Measurements from ENCODE around the gene GSS.
A peak's percentile ranks its signal among the peaks of the same experiment; 100 is the strongest.
"Not testable (repeated sequence)": the region's sequence is repeated elsewhere in the genome, so short reads cannot be mapped to it uniquely, and the experiment has no call there.

The GSS gene

DNA sequence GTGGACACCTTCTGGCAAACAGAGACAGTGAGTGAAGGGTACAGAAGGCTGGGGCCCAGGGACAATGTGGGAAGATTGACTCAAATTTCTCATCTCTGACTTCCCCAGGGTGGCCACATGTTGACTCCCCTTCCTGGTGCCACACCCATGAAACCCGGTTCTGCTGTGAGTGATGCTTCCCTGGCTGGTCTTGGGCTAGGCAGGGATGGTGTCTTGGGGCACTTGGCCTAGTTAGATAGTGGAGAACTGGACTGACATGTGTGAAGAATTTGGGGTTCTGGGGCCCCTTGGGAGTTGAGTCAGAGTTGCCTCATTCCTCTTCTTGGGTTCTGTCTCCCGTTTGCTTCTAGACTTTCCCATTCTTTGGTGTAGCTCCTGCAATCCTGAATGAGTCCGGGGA, 34.2 kb downstream of the GSS start:
- DNase-seq, result no peak
- intact Hi-C loops (cut with DNase I), result no loop called here

DNA sequence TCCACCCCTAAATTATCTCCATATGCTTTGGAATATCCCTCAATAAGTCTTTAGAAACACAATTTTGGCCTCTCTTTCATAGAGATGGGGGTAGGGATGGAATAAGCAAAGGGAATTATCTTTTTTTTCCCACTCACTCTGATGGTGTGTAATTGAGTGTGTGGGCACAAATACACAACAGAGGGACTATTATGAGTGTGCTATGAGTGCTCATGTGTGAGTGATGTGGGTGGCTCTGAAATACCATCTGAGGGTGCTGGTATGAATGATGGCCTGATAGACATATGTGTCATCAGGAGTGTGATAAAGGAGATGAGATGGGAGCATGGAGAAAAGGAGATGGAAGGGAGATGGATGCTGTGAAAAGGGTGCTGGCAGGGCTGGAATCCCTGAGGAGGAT, 35.6 kb downstream of the GSS start:
- DNase-seq, result no peak
- intact Hi-C loops (cut with DNase I), result no loop called here

- intact Hi-C loops (cut with DNase I), result no loop called here
- no peak for DNase-seq
These were observed 38.7 kb downstream of the GSS start for GRCh38 chr20:34916774-34917354.

GRCh38 chr20:34915749-34916455, 39.7 kb downstream of the GSS start:
- no peak for DNase-seq
- intact Hi-C loops (cut with DNase I), result no loop called here

DNA sequence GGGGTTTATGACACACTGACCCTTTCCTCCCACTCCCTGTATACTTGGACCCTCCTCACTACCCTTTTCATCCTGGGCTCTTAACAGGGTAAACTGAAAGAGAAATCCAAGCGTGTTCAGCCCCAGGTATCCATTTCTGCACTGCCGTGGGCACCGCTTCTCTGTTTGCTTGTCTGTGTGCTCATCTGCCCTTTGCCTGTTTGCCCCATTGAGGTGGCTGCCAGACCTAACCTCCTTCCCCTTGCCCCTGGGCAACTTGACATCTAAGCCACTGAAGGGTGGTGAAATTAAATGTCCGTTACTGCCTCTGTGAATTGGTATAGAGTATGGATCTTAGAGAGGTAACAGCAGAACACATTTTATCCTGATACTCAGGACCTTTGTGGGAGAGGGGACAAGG, 40.5 kb downstream of the GSS start:
- intact Hi-C loops (cut with DNase I), result no loop called here
- no peak for DNase-seq

DNA sequence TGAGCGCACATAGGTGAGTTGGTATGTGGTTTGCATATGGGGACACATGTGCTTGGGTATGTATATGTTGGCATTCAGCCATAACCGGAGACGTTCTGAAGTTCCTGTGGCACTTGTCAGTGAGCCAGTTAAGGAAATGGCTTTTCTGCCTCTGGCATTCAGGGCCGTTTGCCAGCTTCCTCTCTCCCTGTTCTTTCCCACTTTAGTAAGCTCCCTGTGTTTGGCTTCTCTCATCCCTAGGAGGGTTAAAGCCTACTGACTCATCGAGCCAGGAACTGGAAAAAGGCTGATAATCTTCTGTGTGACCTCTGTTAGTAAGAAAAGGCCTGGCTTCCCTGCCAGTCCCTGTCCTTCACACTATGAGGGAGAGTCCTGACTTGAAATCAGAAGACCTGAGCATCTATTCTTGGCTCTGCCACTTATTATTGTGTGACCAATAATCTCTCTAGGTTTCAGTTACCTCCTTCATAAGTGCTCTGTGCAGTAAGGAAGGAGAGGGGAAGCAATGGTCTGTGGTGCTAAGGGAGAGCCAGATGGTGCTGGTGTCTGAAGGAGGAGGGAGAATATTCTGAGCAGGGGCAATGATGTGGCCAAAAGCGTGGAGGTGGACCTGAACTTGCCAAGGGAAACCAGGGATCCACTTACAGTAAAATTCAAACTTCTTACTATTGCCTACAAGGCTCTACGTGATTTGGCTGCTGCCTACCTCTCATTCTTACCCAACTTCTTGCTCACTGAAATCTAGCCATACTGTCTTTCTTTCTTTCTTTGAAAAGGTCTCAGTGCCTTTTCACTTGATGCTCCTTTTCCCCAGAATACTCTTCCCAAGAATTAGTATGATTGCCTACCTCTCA, 47.8 kb downstream of the GSS start:
- intact Hi-C loops (cut with DNase I), result no loop called here
- no peak for DNase-seq

- intact Hi-C loops (cut with DNase I), result no loop called here
- DNase-seq, result no peak
These were observed 51.4 kb downstream of the GSS start for GRCh38 chr20:34904202-34904621.

GRCh38 chr20:34898731-34899130, 56.9 kb downstream of the GSS start:
- intact Hi-C loops (cut with DNase I), result not testable (repeated sequence)
- peak in 1 of 10 donors; percentile 41 for DNase-seq

GRCh38 chr20:34898129-34898528, 57.5 kb downstream of the GSS start:
- intact Hi-C loops (cut with DNase I); DNase-seq: not testable (repeated sequence)

GRCh38 chr20:34896086-34896621, 59.5 kb downstream of the GSS start:
- intact Hi-C loops (cut with DNase I), result no loop called here
- DNase-seq, result no peak

- DNase-seq, result no peak
- intact Hi-C loops (cut with DNase I), result no loop called here
These were observed 60.1 kb downstream of the GSS start for GRCh38 chr20:34895465-34895864.

DNA sequence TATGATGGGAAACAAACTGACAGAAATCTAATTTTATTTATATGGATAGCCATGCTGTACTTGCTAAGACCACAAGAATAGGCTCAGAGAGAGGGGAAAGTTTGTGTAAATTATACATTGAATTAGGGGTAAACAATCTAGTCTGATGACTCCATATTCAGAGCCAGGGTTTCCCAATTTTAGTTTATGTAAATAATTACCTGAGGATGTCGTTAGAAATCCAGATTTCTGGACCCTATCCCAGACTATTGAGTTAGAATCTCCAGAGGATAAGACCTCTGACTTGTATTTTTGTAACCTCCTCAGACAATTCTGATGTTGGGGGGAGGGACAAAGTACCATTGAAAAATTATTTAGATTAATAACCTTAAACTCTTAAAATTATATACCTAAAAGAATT, 60.9 kb downstream of the GSS start:
- no peak for DNase-seq
- intact Hi-C loops (cut with DNase I), result no loop called here

- intact Hi-C loops (cut with DNase I), result no loop called here
- DNase-seq, result no peak
These were observed 62.9 kb downstream of the GSS start for GRCh38 chr20:34892671-34893070.

DNA sequence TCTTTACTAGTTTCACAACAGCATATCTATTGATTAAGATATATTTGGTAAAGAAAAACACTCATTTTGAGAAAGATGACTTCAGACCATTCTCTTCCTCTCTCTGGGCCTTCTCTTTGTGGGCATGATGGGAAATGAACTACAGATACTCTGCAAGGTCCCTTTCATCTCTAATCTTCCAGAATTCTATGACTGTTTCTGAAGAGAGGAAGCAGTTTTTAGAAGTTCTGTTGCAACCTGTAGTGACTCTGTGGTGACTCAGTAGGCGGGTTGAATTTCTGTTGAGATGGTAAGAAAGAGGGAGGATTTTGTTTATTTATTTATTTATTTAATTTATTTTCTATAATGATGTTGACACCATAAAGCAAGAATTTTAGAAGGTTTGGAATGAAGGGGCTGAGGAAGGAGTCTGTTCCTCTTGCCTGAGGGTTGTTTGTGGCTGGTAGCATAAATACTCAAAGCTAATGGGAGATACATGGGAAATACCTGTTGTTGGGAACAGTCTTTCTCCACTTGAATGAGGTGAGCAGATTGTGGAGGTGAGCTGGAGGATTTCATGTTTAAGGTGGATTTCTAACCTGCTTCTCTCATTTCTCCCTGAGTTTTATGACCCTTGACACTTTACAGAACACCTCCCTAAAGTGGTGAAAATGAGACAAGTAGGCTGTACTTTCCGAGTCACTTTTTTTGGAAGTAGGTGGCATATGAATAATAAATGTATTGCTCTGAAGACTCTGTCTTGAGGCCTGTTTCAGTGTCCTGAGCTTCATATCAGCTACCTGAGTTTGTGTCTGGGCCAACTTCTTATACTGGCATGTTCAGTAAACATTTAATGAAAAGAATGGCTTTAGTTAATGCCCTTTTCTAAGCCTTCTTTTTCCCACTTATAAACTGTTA, 64.2 kb downstream of the GSS start:
- DNase-seq, result no peak
- intact Hi-C loops (cut with DNase I), result no loop called here

- DNase-seq, result no peak
- intact Hi-C loops (cut with DNase I), result no loop called here
These were observed 67.1 kb downstream of the GSS start for GRCh38 chr20:34888468-34888867.

DNA sequence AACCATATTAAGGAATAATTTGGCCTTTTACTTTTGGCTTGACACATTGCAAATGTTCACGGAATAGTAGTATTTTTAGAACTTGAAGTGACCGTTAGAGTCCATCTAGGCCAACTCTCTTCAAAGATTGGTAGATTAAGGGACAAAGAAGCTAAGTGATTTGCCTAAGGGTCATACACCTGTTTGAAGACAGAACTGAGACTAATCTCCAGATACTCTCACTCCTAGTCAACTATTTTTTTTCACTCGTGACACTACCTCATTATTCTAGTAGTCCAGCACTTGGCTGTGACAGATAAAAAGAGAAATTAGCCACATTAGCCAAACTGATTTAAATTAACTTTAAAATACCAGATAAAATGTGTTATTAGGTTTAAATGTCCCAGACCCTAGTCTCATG, 68.6 kb downstream of the GSS start:
- DNase-seq, result no peak
- intact Hi-C loops (cut with DNase I), result no loop called here

GRCh38 chr20:34886122-34886521, 69.5 kb downstream of the GSS start:
- DNase-seq, result no peak
- intact Hi-C loops (cut with DNase I), result no loop called here

- intact Hi-C loops (cut with DNase I), result no loop called here
- no peak for DNase-seq
These were observed 71.3 kb downstream of the GSS start for GRCh38 chr20:34884260-34884659.

- intact Hi-C loops (cut with DNase I), result no loop called here
- DNase-seq, result no peak
These were observed 71.8 kb downstream of the GSS start for GRCh38 chr20:34883809-34884208.

- intact Hi-C loops (cut with DNase I), result no loop called here
- DNase-seq, result no peak
These were observed 72.4 kb downstream of the GSS start for GRCh38 chr20:34883087-34883688.

Measured in posterior cingulate gyrus (tissue), 11 donors.